ENCODE data around the gene TBC1D26. TPM values are rescaled to one million over a fixed set of nuclear protein-coding genes. Genes with fewer than 3 reads are reported as not detected.
"Not testable (repeated sequence)": the region's sequence is repeated elsewhere in the genome, so short reads cannot be mapped to it uniquely, and the experiment has no call there.

TBC1D26 gene
- total RNA-seq, 1 experiment from 2014 or later: not detected

GRCh38 chr17:15782866-15783265 is 50.8 kb downstream of the TBC1D26 start:
- Histone ChIP-seq H3K9ac (ENCODE audit: low read length) (no peak overlapping the region), H3K9me3 (ENCODE audit: low read length) (0 out of 2 replicates have a peak, but pooled peaks cover 10% of the 10 kb centered on the region), H2AFZ (ENCODE audit: low read length) (no peak overlapping the region), H3K27me3 (ENCODE audit: low read length) (no peaks in the 10 kb centered on the region), H3K27ac (ENCODE audit: low read length) (no peak overlapping the region), H3K4me3 (ENCODE audit: low read length) (no peak overlapping the region), H3K4me1 (ENCODE audit: insufficient read depth, low read length) (no peaks in the 10 kb centered on the region), H3K9me2 (replicated peaks; ENCODE audit: low read length) (no peaks in the 10 kb centered on the region), H3K4me2 (ENCODE audit: low read length) (no peak overlapping the region), H3K36me3 (ENCODE audit: low read depth, low read length) (no peaks in the 10 kb centered on the region; the same call in 1 of the 2 replicates), H4K20me1 (ENCODE audit: low read length) (no peaks in the 10 kb centered on the region), H3K79me2 (ENCODE audit: low read length) (no peaks in the 10 kb centered on the region), H3F3A (ENCODE audit: low read length, unreplicated experiment) (no peaks in the 10 kb centered on the region)
- POLR2A ChIA-PET (ENCODE audit: unreplicated experiment): no interaction called here
- DNase-seq: no peak
- no peak for TF ChIP-seq CTCF (conservative IDR thresholded peaks at IDR 0.05; ENCODE audit: low read depth, low read length)
- no peak for TF ChIP-seq EZH2phosphoT487 (IDR thresholded peaks at IDR 0.05; ENCODE audit: borderline replicate concordance, low read length)
- no peak for TF ChIP-seq EZH2 (IDR thresholded peaks at IDR 0.05; ENCODE audit: low read length, unreplicated experiment)
- ATAC-seq: no peak
- BruUV-seq (replicated peaks): no TSS peak
- intact Hi-C loops (cut with micrococcal nuclease): no loop called here
- CTCF ChIA-PET: no interaction called here

- H3F3A ChIP-seq (ENCODE audit: low read length, unreplicated experiment): no peaks in the 10 kb centered on the region
- POLR2A ChIA-PET (ENCODE audit: unreplicated experiment): no interaction called here
- H3K4me2 ChIP-seq (ENCODE audit: low read length): no peak overlapping the region
- no peak overlapping the region for H3K27ac ChIP-seq (ENCODE audit: low read length)
- TF ChIP-seq EZH2 (IDR thresholded peaks at IDR 0.05; ENCODE audit: low read length, unreplicated experiment) (no peak), CTCF (conservative IDR thresholded peaks at IDR 0.05; ENCODE audit: low read depth, low read length) (no peak), EZH2phosphoT487 (IDR thresholded peaks at IDR 0.05; ENCODE audit: borderline replicate concordance, low read length) (no peak)
- no peak overlapping the region for H3K4me3 ChIP-seq (ENCODE audit: low read length)
- ATAC-seq: no peak
- intact Hi-C loops (cut with micrococcal nuclease): no loop called here
- no peak overlapping the region for H2AFZ ChIP-seq (ENCODE audit: low read length)
- H3K4me1 ChIP-seq (ENCODE audit: insufficient read depth, low read length): no peaks in the 10 kb centered on the region
- H3K9ac ChIP-seq (ENCODE audit: low read length): no peak overlapping the region
- CTCF ChIA-PET: no interaction called here
- DNase-seq: no peak
- H3K9me2 ChIP-seq (replicated peaks; ENCODE audit: low read length): no peaks in the 10 kb centered on the region
- no peaks in the 10 kb centered on the region for H3K27me3 ChIP-seq (ENCODE audit: low read length)
- H3K9me3 ChIP-seq (ENCODE audit: low read length): 0 out of 2 replicates have a peak, but pooled peaks cover 10% of the 10 kb centered on the region
- H4K20me1 ChIP-seq (ENCODE audit: low read length): no peaks in the 10 kb centered on the region
- BruUV-seq (replicated peaks): no TSS peak
- H3K36me3 ChIP-seq (ENCODE audit: low read depth, low read length): no peaks in the 10 kb centered on the region; the same call in 1 of the 2 replicates
- H3K79me2 ChIP-seq (ENCODE audit: low read length): no peaks in the 10 kb centered on the region
Measured at GRCh38 chr17:15783461-15783860, 51.4 kb downstream of the TBC1D26 start.

GRCh38 chr17:15784351-15784750 is 52.3 kb downstream of the TBC1D26 start:
- BruUV-seq (replicated peaks); H3K36me3 ChIP-seq (ENCODE audit: low read depth, low read length); H2AFZ ChIP-seq (ENCODE audit: low read length); H3F3A ChIP-seq (ENCODE audit: low read length, unreplicated experiment); H3K4me2 ChIP-seq (ENCODE audit: low read length); POLR2A ChIA-PET (ENCODE audit: unreplicated experiment); CTCF ChIA-PET; H3K27me3 ChIP-seq (ENCODE audit: low read length); ATAC-seq; H3K4me1 ChIP-seq (ENCODE audit: insufficient read depth, low read length); H3K9me3 ChIP-seq (ENCODE audit: low read length); H3K9me2 ChIP-seq (replicated peaks; ENCODE audit: low read length); H4K20me1 ChIP-seq (ENCODE audit: low read length); DNase-seq; H3K9ac ChIP-seq (ENCODE audit: low read length); H3K27ac ChIP-seq (ENCODE audit: low read length); H3K79me2 ChIP-seq (ENCODE audit: low read length); H3K4me3 ChIP-seq (ENCODE audit: low read length); intact Hi-C loops (cut with micrococcal nuclease): not testable (repeated sequence)

GRCh38 chr17:15787363-15788075 is 55.4 kb downstream of the TBC1D26 start:
- intact Hi-C loops (cut with micrococcal nuclease); H3K4me2 ChIP-seq (ENCODE audit: low read length); H4K20me1 ChIP-seq (ENCODE audit: low read length); H3K27ac ChIP-seq (ENCODE audit: low read length); H3K4me3 ChIP-seq (ENCODE audit: low read length); H3K9me3 ChIP-seq (ENCODE audit: low read length); H3K27me3 ChIP-seq (ENCODE audit: low read length); POLR2A ChIA-PET (ENCODE audit: unreplicated experiment); CTCF ChIA-PET; H3K36me3 ChIP-seq (ENCODE audit: low read depth, low read length); H3K9ac ChIP-seq (ENCODE audit: low read length); H3K4me1 ChIP-seq (ENCODE audit: insufficient read depth, low read length); ATAC-seq; H2AFZ ChIP-seq (ENCODE audit: low read length); H3K79me2 ChIP-seq (ENCODE audit: low read length); H3F3A ChIP-seq (ENCODE audit: low read length, unreplicated experiment); H3K9me2 ChIP-seq (replicated peaks; ENCODE audit: low read length); BruUV-seq (replicated peaks): not testable (repeated sequence)
- peak; percentile 0 for DNase-seq

GRCh38 chr17:15788365-15788764 is 56.3 kb downstream of the TBC1D26 start:
- H3K27ac ChIP-seq (ENCODE audit: low read length); H3K9me2 ChIP-seq (replicated peaks; ENCODE audit: low read length); H3K27me3 ChIP-seq (ENCODE audit: low read length); H3K36me3 ChIP-seq (ENCODE audit: low read depth, low read length); H3F3A ChIP-seq (ENCODE audit: low read length, unreplicated experiment); H3K4me1 ChIP-seq (ENCODE audit: insufficient read depth, low read length); H3K79me2 ChIP-seq (ENCODE audit: low read length); DNase-seq; H3K9me3 ChIP-seq (ENCODE audit: low read length); H4K20me1 ChIP-seq (ENCODE audit: low read length); H2AFZ ChIP-seq (ENCODE audit: low read length); BruUV-seq (replicated peaks); CTCF ChIA-PET; H3K4me3 ChIP-seq (ENCODE audit: low read length); H3K4me2 ChIP-seq (ENCODE audit: low read length); ATAC-seq; POLR2A ChIA-PET (ENCODE audit: unreplicated experiment); H3K9ac ChIP-seq (ENCODE audit: low read length); intact Hi-C loops (cut with micrococcal nuclease): not testable (repeated sequence)
